GM19240 (cell line): ENCODE results near the gene RFC4.
"Not testable (repeated sequence)": the region's sequence is repeated elsewhere in the genome, so short reads cannot be mapped to it uniquely, and the experiment has no call there.

ENCODE experiments used
- DNase-seq: peaks from one replicate; pipeline ENCODE4 v3.0.0; 2011; ENCODE audit warnings: low spot score; ENCODE audit not compliant: insufficient read length

The RFC4 gene

GRCh38 chr3:186825294-186825821 is 19.1 kb upstream of the RFC4 start:
- no peak for DNase-seq

GRCh38 chr3:186824430-186825139 is 18.3 kb upstream of the RFC4 start:
- no peak for DNase-seq

GRCh38 chr3:186823386-186823785 is 17.1 kb upstream of the RFC4 start:
- DNase-seq: no peak

GRCh38 chr3:186822388-186822759 is 16.1 kb upstream of the RFC4 start:
- not testable (repeated sequence) for DNase-seq

- no peak for DNase-seq
These were observed 15.4 kb upstream of the RFC4 start for GRCh38 chr3:186821429-186822387.

GRCh38 chr3:186818956-186819355 is 12.7 kb upstream of the RFC4 start:
- no peak for DNase-seq

GRCh38 chr3:186818516-186818915 is 12.2 kb upstream of the RFC4 start:
- DNase-seq: no peak

- DNase-seq: no peak
These were observed 9.2 kb upstream of the RFC4 start for GRCh38 chr3:186815435-186815834.

GRCh38 chr3:186814100-186814499 is 7.8 kb upstream of the RFC4 start:
- DNase-seq: no peak

- DNase-seq: not testable (repeated sequence)
These were observed 5.0 kb upstream of the RFC4 start for GRCh38 chr3:186811313-186811712.

- DNase-seq: no peak
These were observed 4.2 kb upstream of the RFC4 start for GRCh38 chr3:186810336-186810996.

- DNase-seq: no peak
These were observed 949 bp upstream of the RFC4 start for GRCh38 chr3:186807231-186807630.

- not testable (repeated sequence) for DNase-seq
These were observed 2.8 kb downstream of the RFC4 start for GRCh38 chr3:186803447-186803846.

GRCh38 chr3:186802701-186803100 is 3.6 kb downstream of the RFC4 start:
- no peak for DNase-seq

GRCh38 chr3:186800285-186800684 is 6.0 kb downstream of the RFC4 start:
- DNase-seq: no peak

GRCh38 chr3:186798239-186798874 is 7.9 kb downstream of the RFC4 start:
- DNase-seq: no peak

GRCh38 chr3:186790261-186790981 is 15.9 kb downstream of the RFC4 start:
- DNase-seq: no peak

- DNase-seq: no peak
These were observed 16.6 kb downstream of the RFC4 start for GRCh38 chr3:186789554-186790260.

GRCh38 chr3:186788482-186789370 is 17.6 kb downstream of the RFC4 start:
- DNase-seq: no peak
